HUES48 (cell line): Measurements from ENCODE around the gene CTBP2.

ENCODE experiments used
- H3K27ac ChIP-seq: one replicate; pipeline ENCODE4 v1.7.0; 2013; ENCODE audit warnings: low read depth, low read length, inconsistent platforms
- H3K27me3 ChIP-seq: 2 replicates; pipeline ENCODE4 v1.6.1; 2013; ENCODE audit warnings: mild to moderate bottlenecking, low read length; ENCODE audit not compliant: control insufficient read depth, insufficient read depth
- H3K36me3 ChIP-seq: 2 replicates; pipeline ENCODE4 v1.6.1; 2013; ENCODE audit warnings: low read length; ENCODE audit not compliant: control insufficient read depth, insufficient read depth
- H3K4me1 ChIP-seq: 2 replicates; pipeline ENCODE4 v1.6.1; 2013; ENCODE audit warnings: mild to moderate bottlenecking, low read length; ENCODE audit not compliant: control insufficient read depth, insufficient read depth
- H3K4me3 ChIP-seq: 2 replicates; pipeline ENCODE4 v1.5.1; 2013; ENCODE audit warnings: mild to moderate bottlenecking, low read depth, low read length
- H3K9ac ChIP-seq: 2 replicates; pipeline ENCODE4 v1.6.1; 2013; ENCODE audit warnings: mild to moderate bottlenecking, low read depth, low read length, moderate library complexity
- H3K9me3 ChIP-seq: 2 replicates; pipeline ENCODE4 v1.6.1; 2013; ENCODE audit warnings: low read length; ENCODE audit not compliant: control insufficient read depth, insufficient read depth

CTBP2 gene

GRCh38 chr10:125029584-125030242, 130.7 kb downstream of the CTBP2 start:
- no peak overlapping the region for H3K27ac ChIP-seq
- H3K4me3 ChIP-seq, result no peak overlapping the region
- no peaks in the 10 kb centered on the region for H3K9me3 ChIP-seq
- peaks cover 63% of the 10 kb centered on the region for H3K36me3 ChIP-seq
- no peaks in the 10 kb centered on the region for H3K27me3 ChIP-seq
- H3K4me1 ChIP-seq, result peaks cover 20% of the 10 kb centered on the region
- no peak overlapping the region for H3K9ac ChIP-seq

- H3K4me3 ChIP-seq, result no peak overlapping the region
- peaks cover 64% of the 10 kb centered on the region for H3K36me3 ChIP-seq
- no peaks in the 10 kb centered on the region for H3K9me3 ChIP-seq
- no peaks in the 10 kb centered on the region for H3K27me3 ChIP-seq
- no peak overlapping the region for H3K9ac ChIP-seq
- H3K27ac ChIP-seq, result peak overlapping the region; percentile 53
- H3K4me1 ChIP-seq, result peaks cover 20% of the 10 kb centered on the region
Measured at GRCh38 chr10:125027871-125028869, 132.2 kb downstream of the CTBP2 start.

DNA sequence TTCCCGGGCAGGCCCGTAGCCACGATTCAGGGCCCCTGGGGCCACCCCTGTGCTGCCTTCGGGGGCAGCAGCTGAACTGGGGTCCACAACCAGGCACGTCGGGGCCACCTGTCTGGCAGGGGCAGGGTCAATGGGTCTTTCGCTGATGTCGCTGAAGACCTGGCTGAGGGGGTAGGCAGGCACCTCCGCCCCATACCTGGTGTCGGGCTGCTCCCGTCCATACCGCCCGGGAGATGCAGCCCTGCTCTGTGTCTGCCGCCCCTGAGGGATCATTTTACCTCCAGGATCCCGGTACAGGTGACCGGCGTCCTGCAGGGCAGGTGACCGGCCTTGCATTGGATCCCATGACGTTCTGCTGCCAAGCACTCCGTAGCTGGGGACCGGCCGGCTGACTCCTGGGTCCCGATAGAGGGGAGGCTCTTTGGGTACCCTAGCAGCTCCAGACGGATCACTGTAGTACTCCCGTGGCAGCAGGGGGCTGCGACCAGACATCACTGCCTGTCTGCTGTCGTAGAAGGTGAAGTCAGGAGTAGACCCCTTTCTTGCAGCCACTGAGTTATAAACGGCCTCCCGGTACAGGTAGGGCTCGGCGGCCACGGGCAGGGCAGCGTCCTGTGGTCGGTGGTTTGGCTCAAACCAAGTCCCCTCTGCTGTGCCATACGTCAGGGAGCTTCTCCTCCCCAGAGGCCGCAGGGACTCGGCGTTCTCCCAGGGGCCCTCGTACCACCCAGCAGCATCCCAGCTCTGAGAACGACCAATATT, 133.2 kb downstream of the CTBP2 start:
- Histone ChIP-seq H3K4me1 (peaks cover 20% of the 10 kb centered on the region), H3K27ac (no peak overlapping the region), H3K36me3 (peaks cover 64% of the 10 kb centered on the region), H3K9me3 (no peaks in the 10 kb centered on the region), H3K27me3 (no peaks in the 10 kb centered on the region), H3K4me3 (no peak overlapping the region), H3K9ac (no peak overlapping the region)

- Histone ChIP-seq H3K4me1 (peaks cover 18% of the 10 kb centered on the region), H3K9ac (no peak overlapping the region), H3K4me3 (no peak overlapping the region), H3K36me3 (peaks cover 71% of the 10 kb centered on the region), H3K9me3 (no peaks in the 10 kb centered on the region; the same call in 1 of the 2 replicates), H3K27me3 (no peaks in the 10 kb centered on the region), H3K27ac (no peak overlapping the region)
Measured at GRCh38 chr10:125026036-125026931, 134.1 kb downstream of the CTBP2 start.

GRCh38 chr10:125025341-125025740, 135.0 kb downstream of the CTBP2 start:
- H3K36me3 ChIP-seq, result peaks cover 76% of the 10 kb centered on the region
- H3K27me3 ChIP-seq, result no peaks in the 10 kb centered on the region
- H3K9me3 ChIP-seq, result no peaks in the 10 kb centered on the region; the same call in 1 of the 2 replicates
- H3K27ac ChIP-seq, result no peak overlapping the region
- H3K4me3 ChIP-seq, result no peak overlapping the region
- no peak overlapping the region for H3K9ac ChIP-seq
- peaks cover 18% of the 10 kb centered on the region for H3K4me1 ChIP-seq

GRCh38 chr10:125024497-125025234, 135.7 kb downstream of the CTBP2 start:
- no peak overlapping the region for H3K9ac ChIP-seq
- H3K9me3 ChIP-seq, result peaks cover 3% of the 10 kb centered on the region; the same call in 1 of the 2 replicates
- H3K4me1 ChIP-seq, result peaks cover 15% of the 10 kb centered on the region
- H3K27me3 ChIP-seq, result no peaks in the 10 kb centered on the region
- H3K4me3 ChIP-seq, result no peak overlapping the region
- no peak overlapping the region for H3K27ac ChIP-seq
- peaks cover 83% of the 10 kb centered on the region for H3K36me3 ChIP-seq

GRCh38 chr10:125023862-125024496, 136.4 kb downstream of the CTBP2 start:
- Histone ChIP-seq H3K4me1 (peaks cover 12% of the 10 kb centered on the region), H3K9me3 (peaks cover 3% of the 10 kb centered on the region; the same call in 1 of the 2 replicates), H3K27me3 (no peaks in the 10 kb centered on the region), H3K9ac (no peak overlapping the region), H3K27ac (no peak overlapping the region), H3K4me3 (no peak overlapping the region), H3K36me3 (peaks cover 87% of the 10 kb centered on the region)

DNA sequence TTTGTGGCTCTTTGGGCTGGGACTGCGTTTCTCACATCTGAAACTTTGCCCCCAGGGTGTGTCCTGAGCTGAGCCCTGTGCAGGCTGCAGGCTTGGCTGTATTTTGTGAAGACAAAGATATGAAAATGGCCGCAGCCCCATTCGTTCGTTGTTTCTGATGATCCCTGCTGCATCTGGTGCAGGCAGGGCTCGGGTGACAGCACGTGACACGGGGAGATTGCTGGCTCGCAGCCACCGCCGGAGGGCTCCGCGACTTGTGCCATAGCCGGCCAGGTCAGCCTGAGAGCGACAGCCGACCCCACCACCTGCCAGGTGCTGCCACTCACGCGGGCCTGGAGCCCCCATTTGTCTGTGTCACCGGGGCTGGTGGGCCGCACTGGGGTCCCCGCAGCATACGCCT, 137.1 kb downstream of the CTBP2 start:
- peaks cover 4% of the 10 kb centered on the region; the same call in 1 of the 2 replicates for H3K4me1 ChIP-seq
- H3K9ac ChIP-seq, result no peak overlapping the region
- H3K36me3 ChIP-seq, result peaks cover 84% of the 10 kb centered on the region
- no peaks in the 10 kb centered on the region for H3K27me3 ChIP-seq
- peaks cover 3% of the 10 kb centered on the region; the same call in 1 of the 2 replicates for H3K9me3 ChIP-seq
- no peak overlapping the region for H3K27ac ChIP-seq
- H3K4me3 ChIP-seq, result no peak overlapping the region

GRCh38 chr10:125022671-125023070, 137.7 kb downstream of the CTBP2 start:
- H3K4me1 ChIP-seq, result no peaks in the 10 kb centered on the region; the same call in 1 of the 2 replicates
- no peak overlapping the region for H3K9ac ChIP-seq
- no peaks in the 10 kb centered on the region for H3K27me3 ChIP-seq
- H3K9me3 ChIP-seq, result peaks cover 3% of the 10 kb centered on the region; the same call in 1 of the 2 replicates
- H3K4me3 ChIP-seq, result no peak overlapping the region
- peaks cover 85% of the 10 kb centered on the region for H3K36me3 ChIP-seq
- no peak overlapping the region for H3K27ac ChIP-seq
